GM23338 (cell line): Measurements from ENCODE around the gene REPIN1. TPM values are rescaled to one million over a fixed set of nuclear protein-coding genes. Genes with fewer than 3 reads are reported as not detected.

Experiments
- ATAC-seq: fragments of 200-7000 bp; cut with Tn5 transposase; 3 replicates; pipeline ENCODE4 v1.9.1; 2020
- DNase-seq: peaks from one replicate; pipeline ENCODE4 v3.0.0-alpha.2; 2015; ENCODE audit warnings: low spot score
- H2AFZ ChIP-seq: fragments of 200-600 bp; sonication (generic); 2 replicates; pipeline ENCODE4 v1.8.0; 2016; ENCODE audit warnings: antibody characterized with exemption, mild to moderate bottlenecking, moderate library complexity
- H3F3A ChIP-seq: fragments of 200-600 bp; sonication (generic); replicated peaks from 2 replicates; pipeline ENCODE4 v1.8.0; 2017; ENCODE audit warnings: antibody characterized with exemption, mixed run types, low read depth
- H3K27ac ChIP-seq: fragments of 200-600 bp; sonication (generic); 2 replicates; pipeline ENCODE4 v1.6.1; 2016; ENCODE audit warnings: low read depth
- H3K27me3 ChIP-seq: fragments of 200-600 bp; sonication (generic); 2 replicates; pipeline ENCODE4 v1.8.0; 2016; ENCODE audit warnings: mild to moderate bottlenecking, mixed run types, moderate library complexity; ENCODE audit not compliant: insufficient read depth
- H3K36me3 ChIP-seq: fragments of 200-600 bp; sonication (generic); 2 replicates; pipeline ENCODE4 v1.8.0; 2016; ENCODE audit warnings: mild to moderate bottlenecking; ENCODE audit not compliant: insufficient read depth
- H3K4me1 ChIP-seq: fragments of 200-600 bp; sonication (generic); 2 replicates; pipeline ENCODE4 v1.8.0; 2016; ENCODE audit warnings: mild to moderate bottlenecking, moderate library complexity; ENCODE audit not compliant: insufficient read depth
- H3K4me2 ChIP-seq: fragments of 200-600 bp; sonication (generic); 2 replicates; pipeline ENCODE4 v1.7.1; 2017; ENCODE audit warnings: mixed run types
- H3K4me3 ChIP-seq: fragments of 200-600 bp; sonication (generic); 2 replicates; pipeline ENCODE4 v1.6.1; 2016; ENCODE audit warnings: mixed run types
- H3K79me2 ChIP-seq: fragments of 200-600 bp; sonication (generic); replicated peaks from 2 replicates; pipeline ENCODE4 v1.8.0; 2017; ENCODE audit warnings: mild to moderate bottlenecking; ENCODE audit not compliant: insufficient read depth
- H3K9me2 ChIP-seq: fragments of 200-600 bp; sonication (generic); 2 replicates; pipeline ENCODE4 v1.8.0; 2017; ENCODE audit not compliant: insufficient read depth
- H4K20me1 ChIP-seq: fragments of 200-600 bp; sonication (generic); replicated peaks from 2 replicates; pipeline ENCODE4 v1.8.0; 2017; ENCODE audit warnings: mild to moderate bottlenecking; ENCODE audit not compliant: insufficient read depth
- H3K27ac Mint-ChIP-seq: 2 replicates; pipeline ENCODE4 v1.8.0; 2020; ENCODE audit warnings: inconsistent platforms, mild to moderate bottlenecking, moderate library complexity, mixed read lengths
- H3K27me3 Mint-ChIP-seq: 3 replicates; pipeline ENCODE4 v1.8.0; 2022; ENCODE audit warnings: low read depth, mild to moderate bottlenecking, moderate library complexity, mixed read lengths, inconsistent platforms; ENCODE audit not compliant: insufficient read depth, poor library complexity
- H3K36me3 Mint-ChIP-seq: 3 replicates; pipeline ENCODE4 v1.8.0; 2021; ENCODE audit warnings: low read depth, mild to moderate bottlenecking, inconsistent platforms, moderate library complexity, mixed read lengths
- H3K4me1 Mint-ChIP-seq: 3 replicates; pipeline ENCODE4 v1.8.0; 2020; ENCODE audit warnings: mild to moderate bottlenecking, inconsistent platforms, mixed read lengths
- H3K4me3 Mint-ChIP-seq: 3 replicates; pipeline ENCODE4 v1.8.0; 2021; ENCODE audit warnings: moderate library complexity, mild to moderate bottlenecking, inconsistent platforms, mixed read lengths
- H3K9me3 Mint-ChIP-seq: 3 replicates; pipeline ENCODE4 v1.8.0; 2020; ENCODE audit warnings: moderate library complexity, mild to moderate bottlenecking, inconsistent platforms, mixed read lengths
- ETS1 ChIP-seq: IDR thresholded peaks from 2 replicates; pipeline ENCODE4 v1.6.1; 2016; ENCODE audit warnings: antibody characterized with exemption
- NANOG ChIP-seq: IDR thresholded peaks from 2 replicates; pipeline ENCODE4 v1.6.1; 2016; ENCODE audit warnings: antibody characterized with exemption, borderline replicate concordance
- POLR2AphosphoS5 ChIP-seq: IDR thresholded peaks from 2 replicates; pipeline ENCODE4 v1.6.1; 2016; ENCODE audit warnings: antibody characterized with exemption, low read depth
- REST ChIP-seq: IDR thresholded peaks from one replicate; pipeline ENCODE4 v1.6.1; 2018; ENCODE audit warnings: antibody characterized with exemption; ENCODE audit not compliant: unreplicated experiment
- ZNF114 ChIP-seq: fragments of 250-450 bp; sonication (Bioruptor Pico); IDR thresholded peaks from 2 replicates; pipeline ENCODE4 v1.5.0; 2020; ENCODE audit warnings: mild to moderate bottlenecking, moderate library complexity
- ZNF462 ChIP-seq: fragments of 250-450 bp; sonication (Bioruptor Pico); IDR thresholded peaks from 2 replicates; pipeline ENCODE4 v1.5.0; 2020; ENCODE audit warnings: mild to moderate bottlenecking, moderate library complexity
- polyA plus RNA-seq: library from polyadenylated mRNA; unstranded; fragments of >200 nt; fragmentation: Nextera tagmentation; extraction: Ambion mirVana; gene quantifications from 2 replicates; pipeline ENCODE4 v1.2.1, GENCODE V29; 2016
- total RNA-seq: library from RNA; depleted of rRNA; stranded (reverse); fragments of >200 nt; shearing (Covaris generic); gene quantifications from 2 replicates; pipeline ENCODE4 v1.2.3, GENCODE V29; 2014

Gene REPIN1
- total and polyA plus RNA-seq, 2 experiments from 2014 or later, result 29.8 to 156 TPM

- DNase-seq (no peak), ATAC-seq (peak; percentile 36)
- H3K27me3 Mint-ChIP-seq, result peaks cover 6% of the 10 kb centered on the region
- peak overlapping the region; percentile 12 for H3K27ac Mint-ChIP-seq
- H3K9me3 Mint-ChIP-seq, result no peaks in the 10 kb centered on the region; the same call in 2 of the 3 replicates
- Histone ChIP-seq H3K9me2 (no peaks in the 10 kb centered on the region), H3K4me1 (peaks cover 60% of the 10 kb centered on the region), H3K4me2 (peak overlapping the region; percentile 62), H2AFZ (peak overlapping the region; percentile 91), H3K79me2 (peaks cover 1% of the 10 kb centered on the region; the same call in 1 of the 2 replicates), H3K27me3 (no peaks in the 10 kb centered on the region), H3K36me3 (no peaks in the 10 kb centered on the region), H3K4me3 (no peak overlapping the region), H3F3A (peaks cover 21% of the 10 kb centered on the region), H3K27ac (peak overlapping the region; percentile 60), H4K20me1 (no peaks in the 10 kb centered on the region)
- peaks cover 60% of the 10 kb centered on the region for H3K4me1 Mint-ChIP-seq
- no peaks in the 10 kb centered on the region; the same call in 2 of the 3 replicates for H3K36me3 Mint-ChIP-seq
- TF ChIP-seq ETS1, result no peak
- TF ChIP-seq ZNF462, result no peak
- no peak for TF ChIP-seq ZNF114 (CRISPR knock-in tag)
- no peak for TF ChIP-seq NANOG
- no peak for TF ChIP-seq POLR2AphosphoS5
- no peak for TF ChIP-seq REST
- no peak overlapping the region; the same call in 2 of the 3 replicates for H3K4me3 Mint-ChIP-seq
Measured at GRCh38 chr7:150361807-150362621, 6.6 kb upstream of the REPIN1 start.
